Calu3 (cell line): ENCODE results near the gene CNTN6. TPM values are rescaled to one million over a fixed set of nuclear protein-coding genes. Genes with fewer than 3 reads are reported as not detected.

Source experiments
- BruUV-seq: library from RNA; stranded (reverse); fragments of 400-500 nt; replicated peaks from 2 replicates; lab custom pipeline; 2021; lab: Mats Ljungman, UMichigan
- CTCF ChIA-PET: fragments of 300-600 bp; sonication (Branson Sonifier 250); formaldehyde crosslinking; loops from one replicate; lab custom pipeline; 2022; ENCODE audit warnings: antibody characterized with exemption; lab: Charles Lee
- DNase-seq: peaks from one replicate; pipeline ENCODE4 v3.0.0; 2022
- H3K27ac Mint-ChIP-seq: one replicate; pipeline ENCODE4 v1.8.0; 2022; ENCODE audit warnings: mixed read lengths; ENCODE audit not compliant: unreplicated experiment
- H3K27me3 Mint-ChIP-seq: one replicate; pipeline ENCODE4 v1.8.0; 2022; ENCODE audit warnings: mixed read lengths; ENCODE audit not compliant: unreplicated experiment
- H3K36me3 Mint-ChIP-seq: one replicate; pipeline ENCODE4 v1.8.0; 2022; ENCODE audit warnings: mild to moderate bottlenecking, moderate library complexity, mixed read lengths; ENCODE audit not compliant: insufficient read depth, unreplicated experiment
- H3K4me1 Mint-ChIP-seq: one replicate; pipeline ENCODE4 v1.8.0; 2022; ENCODE audit warnings: mild to moderate bottlenecking, low read depth, mixed read lengths; ENCODE audit not compliant: unreplicated experiment
- H3K4me3 Mint-ChIP-seq: one replicate; pipeline ENCODE4 v1.8.0; 2022; ENCODE audit warnings: mild to moderate bottlenecking, low read depth, moderate library complexity, mixed read lengths; ENCODE audit not compliant: unreplicated experiment
- H3K9me3 Mint-ChIP-seq: one replicate; pipeline ENCODE4 v1.8.0; 2022; ENCODE audit warnings: low read depth, mixed read lengths; ENCODE audit not compliant: unreplicated experiment
- intact Hi-C: fragments of 100-400 bp; cut with micrococcal nuclease; formaldehyde crosslinking; loops from one replicate; pipeline ENCODE4 v1.10.0; 2022; ENCODE audit not compliant: unreplicated experiment
- total RNA-seq: library from RNA; stranded (reverse); gene quantifications from 2 replicates; pipeline ENCODE4 v1.2.3, GENCODE V29; 2022
- TF ChIP-seq, protein P1 (sequence below): fragments of 200-600 bp; IDR thresholded peaks from one replicate; pipeline ENCODE4 v1.8.0; 2022; ENCODE audit warnings: antibody characterized with exemption; ENCODE audit not compliant: unreplicated experiment

The CNTN6 gene
- total RNA-seq, 1 experiment from 2014 or later = not detected

- CTCF ChIA-PET = no interaction called here
- intact Hi-C loops = no loop called here
- H3K36me3 Mint-ChIP-seq = no peaks in the 10 kb centered on the region
- no TSS peak for BruUV-seq
- H3K9me3 Mint-ChIP-seq = peaks cover 2% of the 10 kb centered on the region
- no peak for DNase-seq
- no peaks in the 10 kb centered on the region for H3K4me1 Mint-ChIP-seq
- H3K27ac Mint-ChIP-seq = no peak overlapping the region
- TF ChIP-seq, protein P1, sequence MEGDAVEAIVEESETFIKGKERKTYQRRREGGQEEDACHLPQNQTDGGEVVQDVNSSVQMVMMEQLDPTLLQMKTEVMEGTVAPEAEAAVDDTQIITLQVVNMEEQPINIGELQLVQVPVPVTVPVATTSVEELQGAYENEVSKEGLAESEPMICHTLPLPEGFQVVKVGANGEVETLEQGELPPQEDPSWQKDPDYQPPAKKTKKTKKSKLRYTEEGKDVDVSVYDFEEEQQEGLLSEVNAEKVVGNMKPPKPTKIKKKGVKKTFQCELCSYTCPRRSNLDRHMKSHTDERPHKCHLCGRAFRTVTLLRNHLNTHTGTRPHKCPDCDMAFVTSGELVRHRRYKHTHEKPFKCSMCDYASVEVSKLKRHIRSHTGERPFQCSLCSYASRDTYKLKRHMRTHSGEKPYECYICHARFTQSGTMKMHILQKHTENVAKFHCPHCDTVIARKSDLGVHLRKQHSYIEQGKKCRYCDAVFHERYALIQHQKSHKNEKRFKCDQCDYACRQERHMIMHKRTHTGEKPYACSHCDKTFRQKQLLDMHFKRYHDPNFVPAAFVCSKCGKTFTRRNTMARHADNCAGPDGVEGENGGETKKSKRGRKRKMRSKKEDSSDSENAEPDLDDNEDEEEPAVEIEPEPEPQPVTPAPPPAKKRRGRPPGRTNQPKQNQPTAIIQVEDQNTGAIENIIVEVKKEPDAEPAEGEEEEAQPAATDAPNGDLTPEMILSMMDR = no peak
- no peak overlapping the region for H3K4me3 Mint-ChIP-seq
- H3K27me3 Mint-ChIP-seq = no peaks in the 10 kb centered on the region
These were observed 258.1 kb downstream of the CNTN6 start for GRCh38 chr3:1350885-1351284.

GRCh38 chr3:1355691-1356090, 262.9 kb downstream of the CNTN6 start:
- BruUV-seq = no TSS peak
- H3K4me3 Mint-ChIP-seq = no peak overlapping the region

GRCh38 chr3:1356101-1356500, 263.3 kb downstream of the CNTN6 start:
- Mint-ChIP-seq H3K27ac (no peak overlapping the region), H3K27me3 (no peaks in the 10 kb centered on the region), H3K4me1 (no peaks in the 10 kb centered on the region), H3K36me3 (no peaks in the 10 kb centered on the region), H3K9me3 (peaks cover 7% of the 10 kb centered on the region), H3K4me3 (no peak overlapping the region)
- CTCF ChIA-PET = no interaction called here
- no peak for DNase-seq
- intact Hi-C loops = no loop called here
- TF ChIP-seq, protein P1 = no peak
- no TSS peak for BruUV-seq

More at GRCh38 chr3:1355691-1356090, 262.9 kb downstream of the CNTN6 start:
- peaks cover 5% of the 10 kb centered on the region for H3K9me3 Mint-ChIP-seq
- DNase-seq = no peak
- TF ChIP-seq, protein P1 = no peak
- H3K36me3 Mint-ChIP-seq = no peaks in the 10 kb centered on the region
- H3K4me1 Mint-ChIP-seq = no peaks in the 10 kb centered on the region
- H3K27me3 Mint-ChIP-seq = no peaks in the 10 kb centered on the region
- CTCF ChIA-PET = no interaction called here
- H3K27ac Mint-ChIP-seq = no peak overlapping the region
- intact Hi-C loops = no loop called here

DNA sequence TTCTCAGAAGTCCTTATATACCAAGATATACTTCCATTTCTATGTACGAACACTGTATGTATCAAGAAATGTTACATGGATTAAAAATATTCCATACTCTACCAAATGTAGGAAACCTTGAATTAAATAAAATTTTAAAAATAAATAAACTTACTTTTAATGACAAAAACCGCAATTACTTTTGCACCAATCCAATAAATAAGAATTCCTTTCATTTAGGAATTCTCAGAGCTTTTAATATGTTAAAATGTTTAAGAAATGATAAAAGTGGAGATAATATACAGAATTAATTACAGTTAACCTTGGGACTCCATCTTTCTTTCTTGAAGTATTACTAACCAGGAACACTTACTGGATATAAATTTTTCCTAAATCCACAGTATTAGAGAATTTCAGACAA, 272.7 kb downstream of the CNTN6 start:
- Mint-ChIP-seq H3K27me3 (no peaks in the 10 kb centered on the region), H3K36me3 (no peaks in the 10 kb centered on the region), H3K4me1 (no peaks in the 10 kb centered on the region), H3K4me3 (no peak overlapping the region), H3K9me3 (peaks cover 12% of the 10 kb centered on the region), H3K27ac (no peak overlapping the region)
- intact Hi-C loops = no loop called here
- CTCF ChIA-PET = no interaction called here
- TF ChIP-seq, protein P1 = no peak
- BruUV-seq = no TSS peak
- no peak for DNase-seq
